Activated CD4-positive, alpha-beta memory T cell treated with anti-CD3 and anti-CD28 coated beads, Interleukin-2, amount 10 ng/mL, durations not matched to agents 7 days and 5 days (primary cell): ENCODE results near the gene VCX3B. TPM values are rescaled to one million over a fixed set of nuclear protein-coding genes. Genes with fewer than 3 reads are reported as not detected.
"Not testable (repeated sequence)": the region's sequence is repeated elsewhere in the genome, so short reads cannot be mapped to it uniquely, and the experiment has no call there.

ENCODE experiments used
- CTCF ChIA-PET: fragments of 350-600 bp; sonication (Branson Sonifier 250); formaldehyde crosslinking; loops from one replicate; lab custom pipeline; 2021; ENCODE audit warnings: antibody characterized with exemption, inconsistent platforms; lab: Charles Lee
- POLR2A ChIA-PET: fragments of 350-600 bp; sonication (Branson Sonifier 250); formaldehyde crosslinking; loops from one replicate; lab custom pipeline; 2021; ENCODE audit warnings: antibody characterized with exemption; lab: Charles Lee
- DNase-seq: peaks from one replicate; pipeline ENCODE4 v3.0.0-alpha.2; 2020
- H3K27ac Mint-ChIP-seq: one replicate; pipeline ENCODE4 v1.8.0; 2021; ENCODE audit warnings: mild to moderate bottlenecking, mixed read lengths
- H3K27me3 Mint-ChIP-seq: one replicate; pipeline ENCODE4 v1.8.0; 2021; ENCODE audit warnings: mixed read lengths
- H3K36me3 Mint-ChIP-seq: one replicate; pipeline ENCODE4 v1.8.0; 2021; ENCODE audit warnings: low read depth, mixed read lengths
- H3K4me1 Mint-ChIP-seq: one replicate; pipeline ENCODE4 v1.8.0; 2021; ENCODE audit warnings: mixed read lengths
- H3K4me3 Mint-ChIP-seq: one replicate; pipeline ENCODE4 v1.8.0; 2021; ENCODE audit warnings: mild to moderate bottlenecking, mixed read lengths
- H3K9me3 Mint-ChIP-seq: one replicate; pipeline ENCODE4 v1.8.0; 2021; ENCODE audit warnings: mixed read lengths
- total RNA-seq, 2 experiments: library from RNA; stranded (reverse); gene quantifications; one replicate each; pipeline ENCODE4 v1.2.3, GENCODE V29; 2021

Gene VCX3B
- total RNA-seq, 2 experiments from 2014 or later, result not detected

DNA sequence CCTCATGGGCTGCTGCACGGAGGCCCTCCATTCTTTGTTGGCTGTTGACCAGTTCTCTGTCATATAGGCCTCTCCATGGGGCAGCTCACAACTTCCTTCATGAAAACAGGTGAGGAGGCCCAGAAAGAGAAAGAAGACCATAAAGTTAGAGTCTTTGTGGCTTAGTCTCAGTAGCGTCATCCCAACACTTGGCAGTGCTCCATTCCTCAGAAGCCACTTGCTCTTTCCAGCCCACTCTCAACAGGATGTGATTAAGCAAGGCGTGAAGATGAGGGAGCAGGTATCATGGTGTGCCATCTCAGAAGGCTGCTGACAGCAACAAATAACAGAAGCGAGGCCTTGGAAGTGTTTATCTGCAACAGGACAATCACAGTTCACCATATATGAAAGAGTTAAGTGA is 30.4 kb downstream of the VCX3B start:
- H3K36me3 Mint-ChIP-seq, POLR2A ChIA-PET, H3K27ac Mint-ChIP-seq, DNase-seq, H3K27me3 Mint-ChIP-seq, H3K9me3 Mint-ChIP-seq, H3K4me3 Mint-ChIP-seq, H3K4me1 Mint-ChIP-seq, CTCF ChIA-PET: not testable (repeated sequence)

DNA sequence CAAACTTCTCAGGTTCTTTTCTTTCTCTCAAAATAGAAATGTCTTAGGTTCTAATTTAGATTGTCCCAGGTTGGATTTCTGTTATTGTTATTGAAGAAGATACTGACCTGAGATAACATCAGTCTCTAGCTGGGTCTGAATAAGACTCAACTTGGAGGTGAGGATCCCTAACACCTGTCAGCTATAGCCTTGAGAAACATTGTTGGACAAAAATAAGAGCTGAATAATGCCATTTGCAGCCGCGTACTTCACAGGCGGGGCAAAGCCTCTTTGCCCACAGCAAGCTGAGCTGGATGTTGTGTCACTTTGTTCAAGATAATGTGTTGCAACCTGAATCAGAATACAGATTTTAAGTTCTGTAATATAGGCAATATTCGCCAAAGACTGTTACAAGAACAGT is 35.6 kb downstream of the VCX3B start:
- Mint-ChIP-seq H3K9me3 (no peaks in the 10 kb centered on the region), H3K27me3 (no peaks in the 10 kb centered on the region), H3K27ac (no peak overlapping the region), H3K4me1 (no peaks in the 10 kb centered on the region), H3K4me3 (no peak overlapping the region), H3K36me3 (no peaks in the 10 kb centered on the region)
- no peak for DNase-seq
- ChIA-PET CTCF (no interaction called here), POLR2A (no interaction called here)

DNA sequence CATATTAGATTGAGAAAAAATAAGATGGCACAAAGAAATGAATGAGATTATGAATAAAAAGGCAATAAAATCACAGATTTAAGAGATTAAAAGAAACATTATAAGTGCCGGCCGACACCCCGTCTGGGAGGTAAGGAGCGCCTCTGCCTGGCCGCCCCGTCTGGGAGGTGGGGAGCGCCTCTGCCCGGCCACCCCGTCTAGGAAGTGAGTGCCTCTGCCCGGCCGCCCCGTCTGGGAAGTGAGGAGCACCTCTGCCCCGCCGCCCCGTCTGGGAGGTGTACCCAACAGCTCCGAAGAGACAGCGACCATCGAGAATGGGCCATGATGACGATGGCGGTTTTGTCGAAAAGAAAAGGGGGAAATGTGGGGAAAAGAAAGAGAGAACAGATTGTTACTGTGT is 37.5 kb downstream of the VCX3B start:
- POLR2A ChIA-PET, H3K27ac Mint-ChIP-seq, H3K4me1 Mint-ChIP-seq, CTCF ChIA-PET, H3K9me3 Mint-ChIP-seq, H3K27me3 Mint-ChIP-seq, DNase-seq, H3K36me3 Mint-ChIP-seq, H3K4me3 Mint-ChIP-seq: not testable (repeated sequence)

DNA sequence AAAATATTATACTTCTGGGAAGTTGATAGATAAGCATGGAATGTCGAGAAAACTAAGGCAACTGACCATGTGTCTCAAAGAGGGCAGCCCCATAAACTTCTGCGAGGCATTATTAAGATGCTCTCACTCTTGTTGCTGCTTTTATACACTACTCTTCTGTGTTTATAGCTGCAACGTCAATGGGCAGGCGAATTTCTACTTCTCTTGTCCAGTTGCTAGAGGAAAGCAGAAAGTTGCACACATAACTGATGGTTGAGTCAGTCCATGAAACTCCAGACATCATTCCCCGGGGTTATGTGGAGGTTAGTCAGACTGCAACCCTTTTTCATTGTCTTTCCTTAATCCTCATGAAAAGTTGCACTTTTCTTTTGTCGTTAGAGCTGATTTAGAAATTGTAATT is 39.8 kb downstream of the VCX3B start:
- Mint-ChIP-seq H3K36me3 (no peaks in the 10 kb centered on the region), H3K4me1 (no peaks in the 10 kb centered on the region), H3K9me3 (no peaks in the 10 kb centered on the region), H3K27ac (no peak overlapping the region), H3K4me3 (no peak overlapping the region), H3K27me3 (no peaks in the 10 kb centered on the region)
- CTCF ChIA-PET, result no interaction called here
- POLR2A ChIA-PET, result no interaction called here
- no peak for DNase-seq
